Measurements from ENCODE around the gene PARP12. TPM values are rescaled to one million over a fixed set of nuclear protein-coding genes. Genes with fewer than 3 reads are reported as not detected.
A peak's percentile ranks its signal among the peaks of the same experiment; 100 is the strongest.

PARP12 gene
- total and polyA plus RNA-seq, 4 donors = 30.0 to 56.8 (median 47.6) TPM

- ATAC-seq (ENCODE audit: insufficient read depth, low FRiP score) = no peak
- H3K27ac ChIP-seq (ENCODE audit: low read depth in 1 of 2, low read length in 1 of 2) = no peak overlapping the region
- H3K36me3 ChIP-seq (ENCODE audit: control insufficient read depth in 4 of 4, insufficient read depth in 4 of 4, low read length in 4 of 4) = peaks cover 0 to 54% (median 3%) of the 10 kb centered on the region in 4 donors
- H3K9ac ChIP-seq (ENCODE audit: insufficient read depth in 1 of 2, low read length in 2 of 2) = no peak overlapping the region
- TF ChIP-seq CTCF (IDR thresholded peaks at IDR 0.05; ENCODE audit: control extremely low read depth, extremely low read depth) = no peak
- H3K9me3 ChIP-seq (ENCODE audit: control insufficient read depth in 4 of 4, insufficient read depth in 3 of 4, low read length in 3 of 4) = no peaks in the 10 kb centered on the region
- DNase-seq = no peak
- H3K4me3 ChIP-seq = no peak overlapping the region
- WGBS, 2 donors = 96% methylated on average over 18 of the region's 18 CpGs
- no peaks in the 10 kb centered on the region for H3K27me3 ChIP-seq (ENCODE audit: control insufficient read depth in 3 of 3, insufficient read depth in 3 of 3, low read length in 2 of 3)
- no peaks in the 10 kb centered on the region for H3K4me1 ChIP-seq (ENCODE audit: control insufficient read depth in 5 of 5, insufficient read depth in 5 of 5, low read length in 5 of 5)
Measured at GRCh38 chr7:140024585-140024984, 38.2 kb downstream of the PARP12 start.

- no peak for TF ChIP-seq CTCF (IDR thresholded peaks at IDR 0.05; ENCODE audit: control extremely low read depth, extremely low read depth)
- H3K4me1 ChIP-seq (ENCODE audit: control insufficient read depth in 5 of 5, insufficient read depth in 5 of 5, low read length in 5 of 5) = no peaks in the 10 kb centered on the region
- H3K36me3 ChIP-seq (ENCODE audit: control insufficient read depth in 4 of 4, insufficient read depth in 4 of 4, low read length in 4 of 4) = peaks cover 0 to 54% (median 3%) of the 10 kb centered on the region in 4 donors
Measured at GRCh38 chr7:140023728-140024127, 39.0 kb downstream of the PARP12 start.

GRCh38 chr7:140022582-140023211, 40.1 kb downstream of the PARP12 start:
- ATAC-seq (ENCODE audit: insufficient read depth, low FRiP score) = no peak
- peak in 1 of 3 donors; percentile 9 for DNase-seq
- no peaks in the 10 kb centered on the region for H3K4me1 ChIP-seq (ENCODE audit: control insufficient read depth in 5 of 5, insufficient read depth in 5 of 5, low read length in 5 of 5)
- 88 to 90% methylated on average over 7 of the region's 7 CpGs for WGBS, 2 donors
- H3K9ac ChIP-seq (ENCODE audit: insufficient read depth in 1 of 2, low read length in 2 of 2) = no peak overlapping the region
- no peak for TF ChIP-seq CTCF (IDR thresholded peaks at IDR 0.05; ENCODE audit: control extremely low read depth, extremely low read depth)
- H3K9me3 ChIP-seq (ENCODE audit: control insufficient read depth in 4 of 4, insufficient read depth in 3 of 4, low read length in 3 of 4) = no peaks in the 10 kb centered on the region
- no peak overlapping the region for H3K27ac ChIP-seq (ENCODE audit: low read depth in 1 of 2, low read length in 1 of 2)
- H3K27me3 ChIP-seq (ENCODE audit: control insufficient read depth in 3 of 3, insufficient read depth in 3 of 3, low read length in 2 of 3) = no peaks in the 10 kb centered on the region
- no peak overlapping the region for H3K4me3 ChIP-seq
- H3K36me3 ChIP-seq (ENCODE audit: control insufficient read depth in 4 of 4, insufficient read depth in 4 of 4, low read length in 4 of 4) = peaks cover 0 to 48% (median 3%) of the 10 kb centered on the region in 4 donors

More at GRCh38 chr7:140023728-140024127, 39.0 kb downstream of the PARP12 start:
- H3K4me3 ChIP-seq = no peak overlapping the region
- H3K9ac ChIP-seq (ENCODE audit: insufficient read depth in 1 of 2, low read length in 2 of 2) = no peak overlapping the region
- WGBS, 2 donors = 76 to 81% methylated on average over 6 of the region's 6 CpGs
- ATAC-seq (ENCODE audit: insufficient read depth, low FRiP score) = no peak
- no peaks in the 10 kb centered on the region for H3K9me3 ChIP-seq (ENCODE audit: control insufficient read depth in 4 of 4, insufficient read depth in 3 of 4, low read length in 3 of 4)
- DNase-seq = no peak
- no peaks in the 10 kb centered on the region for H3K27me3 ChIP-seq (ENCODE audit: control insufficient read depth in 3 of 3, insufficient read depth in 3 of 3, low read length in 2 of 3)
- no peak overlapping the region for H3K27ac ChIP-seq (ENCODE audit: low read depth in 1 of 2, low read length in 1 of 2)

- H3K4me1 ChIP-seq (ENCODE audit: control insufficient read depth in 5 of 5, insufficient read depth in 5 of 5, low read length in 5 of 5) = no peaks in the 10 kb centered on the region
- DNase-seq = no peak
- H3K27me3 ChIP-seq (ENCODE audit: control insufficient read depth in 3 of 3, insufficient read depth in 3 of 3, low read length in 2 of 3) = no peaks in the 10 kb centered on the region
- H3K4me3 ChIP-seq = no peak overlapping the region
- 97 to 98% methylated on average over 8 of the region's 8 CpGs for WGBS, 2 donors
- no peak for ATAC-seq (ENCODE audit: insufficient read depth, low FRiP score)
- no peak for TF ChIP-seq CTCF (IDR thresholded peaks at IDR 0.05; ENCODE audit: control extremely low read depth, extremely low read depth)
- peaks cover 0 to 40% (median 3%) of the 10 kb centered on the region in 4 donors for H3K36me3 ChIP-seq (ENCODE audit: control insufficient read depth in 4 of 4, insufficient read depth in 4 of 4, low read length in 4 of 4)
- H3K9ac ChIP-seq (ENCODE audit: insufficient read depth in 1 of 2, low read length in 2 of 2) = no peak overlapping the region
- no peak overlapping the region for H3K27ac ChIP-seq (ENCODE audit: low read depth in 1 of 2, low read length in 1 of 2)
- no peaks in the 10 kb centered on the region for H3K9me3 ChIP-seq (ENCODE audit: control insufficient read depth in 4 of 4, insufficient read depth in 3 of 4, low read length in 3 of 4)
Measured at GRCh38 chr7:140021603-140022002, 41.1 kb downstream of the PARP12 start.

All from lung (tissue), 12 donors.